ENCODE measurements around the gene CRELD2.
"Not testable (repeated sequence)": the region's sequence is repeated elsewhere in the genome, so short reads cannot be mapped to it uniquely, and the experiment has no call there.

The CRELD2 gene

DNA sequence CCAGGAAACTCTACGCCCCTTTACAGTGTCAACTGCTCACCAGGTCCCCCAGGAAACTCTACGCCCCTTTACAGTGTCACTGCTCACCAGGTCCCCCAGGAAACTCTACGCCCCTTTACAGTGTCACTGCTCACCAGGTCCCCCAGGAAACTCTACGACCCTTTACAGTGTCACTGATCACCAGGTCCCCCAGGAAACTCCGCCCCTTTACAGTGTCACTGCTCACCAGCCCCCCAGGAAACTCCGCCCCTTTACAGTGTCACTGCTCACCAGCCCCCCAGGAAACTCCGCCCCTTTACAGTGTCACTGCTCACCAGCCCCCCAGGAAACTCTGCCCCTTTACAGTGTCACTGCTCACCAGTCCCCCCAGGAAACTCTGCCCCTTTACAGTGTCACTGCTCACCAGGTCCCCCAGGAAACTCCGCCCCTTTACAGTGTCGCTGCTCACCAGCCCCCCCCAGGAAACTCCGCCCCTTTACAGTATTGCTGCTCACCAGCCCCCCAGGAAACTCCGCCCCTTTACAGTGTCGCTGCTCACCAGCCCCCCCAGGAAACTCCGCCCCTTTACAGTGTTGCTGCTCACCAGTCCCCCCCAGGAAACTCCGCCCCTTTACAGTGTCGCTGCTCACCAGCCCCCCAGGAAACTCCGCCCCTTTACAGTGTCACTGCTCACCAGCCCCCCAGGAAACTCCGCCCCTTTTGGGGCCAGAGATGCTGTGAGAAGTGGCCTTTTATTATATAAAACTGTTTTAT, 26.8 kb downstream of the CRELD2 start:
- not testable (repeated sequence) for DNase-seq (ENCODE audit: low read depth, low spot score)

DNA sequence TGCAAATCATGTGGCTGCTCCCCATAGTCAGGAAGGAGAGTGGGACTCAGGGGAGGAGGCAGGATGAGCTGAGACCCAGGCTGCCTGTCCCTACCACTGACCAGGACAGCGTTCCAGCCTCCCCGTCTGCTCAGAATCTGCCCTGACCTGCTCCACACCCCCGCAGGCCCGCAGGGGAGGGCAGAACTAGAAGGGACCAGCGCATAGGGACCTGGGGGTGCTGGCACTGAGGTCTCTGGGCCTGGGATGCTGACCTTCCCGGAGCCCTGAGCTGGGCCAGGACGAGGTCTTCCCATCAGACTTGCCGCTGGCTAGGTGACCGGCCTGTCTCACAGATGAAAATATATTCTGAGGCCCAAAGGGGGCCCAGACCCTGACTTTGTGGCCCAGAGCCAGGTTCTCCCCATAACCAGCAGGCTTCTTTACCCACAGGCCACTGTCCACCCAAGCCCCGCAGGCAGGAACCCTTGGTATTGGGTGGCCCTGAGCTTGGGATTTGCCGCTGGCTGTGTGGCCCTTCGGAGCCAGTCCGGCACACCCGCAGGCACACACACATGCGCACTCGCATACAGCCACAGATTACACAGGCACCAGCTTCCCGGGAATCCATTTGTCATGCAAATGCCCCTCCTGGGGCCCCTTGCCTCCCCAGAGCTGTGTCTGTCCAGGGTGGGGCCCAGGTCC, 28.3 kb downstream of the CRELD2 start:
- DNase-seq (ENCODE audit: low read depth, low spot score), result peak; percentile 39

DNA sequence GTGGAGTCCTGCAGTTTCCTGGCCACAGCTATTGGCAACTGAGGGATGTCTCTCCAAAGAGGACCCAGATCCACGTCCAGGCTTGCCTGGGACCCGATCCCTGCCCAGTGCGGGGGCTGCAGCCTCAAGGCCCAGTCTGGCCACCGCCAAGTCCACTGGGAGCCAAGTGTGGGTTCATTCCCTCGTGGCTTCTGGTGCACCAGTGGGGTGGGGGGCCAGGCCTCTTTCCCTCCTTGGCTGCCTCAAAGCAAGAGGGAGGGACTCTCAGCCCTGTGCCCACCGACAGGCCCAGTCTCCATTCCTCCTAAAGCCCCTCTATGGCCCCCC, 28.8 kb downstream of the CRELD2 start:
- DNase-seq (ENCODE audit: low read depth, low spot score), result no peak

DNA sequence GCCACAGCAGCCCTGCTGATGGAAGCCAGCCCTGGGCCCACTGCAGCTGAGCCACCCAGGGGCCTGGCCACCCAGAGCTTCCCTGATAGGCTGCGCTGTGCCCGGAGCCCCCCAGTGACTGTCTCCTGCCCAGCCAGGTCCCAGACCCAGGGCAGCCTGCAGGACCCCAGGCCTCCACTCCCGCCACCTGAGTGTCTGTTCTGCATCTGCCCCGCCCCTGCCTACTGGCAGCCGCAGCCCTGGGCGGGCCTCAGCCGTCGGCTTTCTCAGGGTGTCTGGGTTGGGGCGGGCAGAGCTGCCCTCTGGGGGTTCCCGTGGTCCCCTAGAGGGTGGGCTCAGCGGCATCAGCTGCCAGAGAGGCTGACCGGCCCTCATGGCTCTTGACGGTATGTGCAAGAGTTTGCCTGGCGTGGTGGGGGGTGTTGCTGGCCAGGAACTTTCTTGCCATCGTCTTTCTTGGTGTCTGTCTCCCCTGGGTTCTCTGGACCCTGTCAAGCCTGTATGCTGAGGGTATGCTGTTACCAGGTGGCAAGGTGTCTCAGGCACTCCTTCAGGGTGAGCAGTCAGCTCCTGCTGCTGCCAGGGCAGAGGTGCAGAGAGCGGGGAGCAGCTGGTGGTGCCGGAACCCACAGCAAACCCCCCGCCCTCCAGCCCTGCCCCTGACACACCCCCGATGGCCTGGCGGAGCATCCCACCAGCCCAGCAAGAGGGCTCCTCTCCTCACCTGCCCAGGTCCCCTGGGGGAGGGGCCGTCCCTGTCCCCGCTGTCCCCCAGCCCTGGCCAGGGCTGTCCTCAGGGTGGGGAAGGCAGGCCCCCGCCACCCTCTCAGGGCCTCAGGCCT, 29.9 kb downstream of the CRELD2 start:
- no peak for DNase-seq (ENCODE audit: low read depth, low spot score)

DNA sequence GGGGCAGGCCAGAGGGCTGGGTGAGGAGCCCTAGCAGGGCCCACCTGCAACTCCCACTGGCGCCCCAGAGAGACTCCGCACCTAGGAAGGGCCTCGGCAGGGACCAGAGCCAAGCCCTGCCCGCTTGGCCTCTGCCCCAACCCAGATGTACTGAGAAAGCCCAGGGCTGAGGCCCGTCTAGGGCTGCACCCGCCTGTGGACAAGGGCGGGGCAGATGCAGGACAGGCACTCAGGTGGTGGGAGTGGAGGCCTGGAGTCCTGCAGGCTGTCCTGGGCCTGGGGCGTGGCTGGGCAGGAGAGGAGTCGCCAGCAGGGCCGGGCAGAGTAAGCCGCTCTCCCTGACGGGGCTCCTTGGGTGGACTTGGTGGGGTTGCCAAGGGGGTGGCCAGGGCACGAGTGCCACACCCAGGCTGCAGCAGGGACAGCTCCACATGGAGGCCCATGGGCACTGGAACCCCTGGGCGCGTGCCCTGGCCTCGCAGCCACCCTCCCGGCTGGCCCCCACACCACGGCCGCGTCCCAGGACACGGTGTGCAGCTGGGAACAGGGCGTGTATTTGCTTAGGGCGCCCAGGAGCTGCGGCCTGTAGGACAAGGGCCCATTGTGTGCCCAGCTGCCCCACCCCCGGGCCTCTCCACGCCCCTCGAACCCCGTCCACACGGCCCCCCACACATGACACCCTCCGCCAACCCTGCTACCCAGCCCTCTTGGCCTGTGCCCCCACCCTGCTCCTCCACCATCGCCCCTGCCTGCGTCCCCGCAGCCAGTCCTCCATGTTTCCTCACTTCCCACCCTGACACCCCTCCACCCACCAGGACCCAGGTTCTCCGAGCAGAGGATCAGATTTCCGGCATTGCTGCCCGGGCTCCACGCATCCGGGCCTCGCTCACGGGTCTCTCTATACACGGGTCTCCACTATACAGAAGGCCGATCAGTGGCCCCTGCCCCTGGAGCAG, 30.8 kb downstream of the CRELD2 start:
- DNase-seq (ENCODE audit: low read depth, low spot score), result no peak

DNA sequence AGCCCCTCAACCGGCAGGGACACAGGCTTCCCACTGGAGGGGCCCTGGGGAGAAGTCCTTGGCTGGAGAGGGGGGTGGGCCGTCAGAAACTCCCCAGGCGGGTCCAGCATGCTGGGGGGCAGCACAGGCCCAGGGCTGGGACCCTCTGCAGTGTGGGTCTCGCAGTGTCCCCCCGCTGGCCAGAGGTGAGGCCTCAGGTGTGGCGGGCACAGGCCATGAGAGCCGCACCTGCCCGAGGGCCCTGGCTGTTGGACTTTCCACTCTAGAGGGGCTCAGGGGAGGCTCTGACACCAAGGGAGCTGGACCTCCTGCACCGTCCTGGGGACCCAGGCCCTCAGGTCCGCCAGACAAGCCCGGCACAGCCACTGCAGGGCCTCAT, 31.5 kb downstream of the CRELD2 start:
- DNase-seq (ENCODE audit: low read depth, low spot score), result no peak

DNA sequence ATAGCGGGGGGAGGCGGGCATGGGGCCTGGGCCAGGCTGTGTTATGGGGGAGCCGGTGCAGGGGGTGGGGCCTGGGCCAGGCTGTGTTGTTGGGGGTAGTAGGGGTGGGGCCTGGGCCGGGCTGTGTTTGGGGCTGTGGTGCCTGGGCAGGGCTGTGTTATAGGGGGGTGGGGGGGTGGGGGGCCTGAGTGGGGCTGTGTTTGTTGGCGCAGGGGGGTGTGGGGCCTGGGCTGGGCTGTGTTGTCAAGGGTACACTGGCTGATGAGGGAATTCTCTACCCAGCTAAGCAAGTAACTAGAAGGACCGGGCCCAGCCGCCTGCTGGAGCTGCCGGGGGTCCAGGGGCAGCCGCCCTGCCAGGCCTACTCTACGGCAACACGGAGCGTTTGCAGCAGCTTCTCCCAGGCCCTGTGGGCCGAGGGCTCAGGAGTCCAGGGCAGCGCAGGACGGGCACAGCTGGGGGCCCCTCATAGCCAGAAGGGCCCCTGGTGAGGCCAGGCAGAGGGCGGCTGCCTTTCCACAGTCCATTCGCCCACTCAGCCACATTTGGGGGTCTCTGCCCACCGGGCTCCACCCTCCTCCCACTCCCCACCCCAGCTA, 32.1 kb downstream of the CRELD2 start:
- no peak for DNase-seq (ENCODE audit: low read depth, low spot score)

DNA sequence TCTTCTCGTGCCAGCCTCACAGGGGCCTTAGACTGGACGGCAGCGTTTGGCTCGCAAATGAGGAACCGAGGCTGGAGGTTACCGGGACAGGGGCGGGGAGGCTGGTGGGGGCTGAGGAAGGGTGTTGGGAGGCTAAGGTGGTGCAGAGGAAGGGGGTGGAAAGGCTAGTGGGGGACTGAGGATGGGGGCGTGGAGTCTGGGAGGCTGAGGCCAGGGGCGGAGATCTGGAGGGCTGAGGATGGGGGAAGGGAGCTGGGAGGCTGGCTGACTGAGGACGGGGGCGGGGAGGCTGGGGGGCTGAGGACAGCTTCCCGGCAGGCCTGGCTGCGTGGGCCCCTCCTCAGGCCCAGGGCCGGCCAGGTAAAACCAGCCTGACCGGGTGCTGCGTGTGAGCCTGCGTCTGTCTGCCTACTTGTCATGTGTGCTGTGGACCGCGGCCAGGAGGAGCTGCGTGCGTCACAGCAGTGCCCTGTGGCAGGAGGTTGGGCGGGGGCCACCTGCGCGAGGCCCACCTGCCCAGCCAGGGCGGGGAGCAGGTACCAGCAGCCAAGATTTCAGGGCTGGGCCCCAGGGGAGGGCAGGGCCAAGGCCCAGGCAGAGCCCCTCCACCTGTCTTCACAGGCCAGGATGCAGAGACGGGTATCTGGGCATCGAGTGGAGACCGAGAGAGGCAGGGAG, 32.7 kb downstream of the CRELD2 start:
- DNase-seq (ENCODE audit: low read depth, low spot score), result peak; percentile 52

DNA sequence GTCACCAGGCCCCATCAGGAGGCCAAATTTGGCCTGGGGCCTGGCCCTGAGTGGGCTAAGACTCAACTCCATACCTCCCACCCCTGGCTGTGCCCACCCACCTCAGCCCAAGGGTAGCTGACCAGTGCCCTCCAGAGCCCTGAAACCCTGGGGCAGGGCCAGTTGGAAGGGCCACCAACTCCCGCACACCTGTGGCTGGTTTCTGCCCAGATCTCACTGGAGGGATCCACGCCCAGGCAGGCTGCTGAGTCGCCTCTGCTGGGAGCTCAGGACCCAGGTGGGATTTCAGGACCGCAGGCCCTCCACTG, 33.2 kb downstream of the CRELD2 start:
- DNase-seq (ENCODE audit: low read depth, low spot score), result no peak

DNA sequence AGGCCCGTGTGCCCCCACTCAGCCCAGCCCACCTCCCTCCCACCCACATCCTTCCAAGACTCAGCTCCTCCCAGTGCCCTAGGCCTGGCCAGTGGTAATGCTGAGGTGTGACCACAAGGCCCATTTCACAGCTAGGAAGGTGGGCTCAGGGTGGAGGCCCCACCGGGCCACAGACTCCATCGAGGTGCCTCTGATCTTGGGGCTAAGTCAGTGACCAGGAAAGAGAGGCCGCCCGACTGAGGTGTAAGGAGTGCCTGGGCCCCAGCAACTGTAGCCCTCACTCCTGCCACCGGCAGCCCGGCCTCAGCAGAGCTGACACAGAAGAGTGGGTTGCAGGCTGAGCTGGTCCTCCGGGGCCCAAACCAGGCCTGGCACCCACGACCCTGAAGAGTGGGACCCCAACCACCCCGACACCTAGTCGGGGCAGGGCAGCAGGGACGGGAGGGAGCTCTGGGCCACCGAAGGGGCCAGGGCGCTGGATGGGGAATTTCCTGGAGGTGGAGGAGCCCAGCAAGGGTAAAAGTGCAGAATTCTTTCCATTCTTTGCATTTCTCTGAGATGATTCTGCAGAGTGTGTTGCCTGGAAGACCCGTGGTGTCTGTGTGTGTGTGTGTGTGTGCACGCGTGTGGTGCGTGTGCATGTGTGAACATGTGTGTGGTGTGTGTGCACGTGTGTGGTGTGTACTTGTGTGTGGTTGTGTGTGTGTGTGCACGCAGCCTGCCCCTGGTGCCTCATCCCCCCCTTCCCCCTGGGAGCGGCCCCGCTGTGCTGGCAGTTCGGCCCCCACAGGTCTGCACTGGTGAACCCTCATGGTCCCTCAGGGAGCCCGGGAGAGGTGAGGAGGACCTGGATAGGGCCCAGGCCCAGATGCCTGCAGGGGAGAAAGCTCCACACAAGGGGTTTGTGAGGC, 33.8 kb downstream of the CRELD2 start:
- DNase-seq (ENCODE audit: low read depth, low spot score), result peak; percentile 86

DNA sequence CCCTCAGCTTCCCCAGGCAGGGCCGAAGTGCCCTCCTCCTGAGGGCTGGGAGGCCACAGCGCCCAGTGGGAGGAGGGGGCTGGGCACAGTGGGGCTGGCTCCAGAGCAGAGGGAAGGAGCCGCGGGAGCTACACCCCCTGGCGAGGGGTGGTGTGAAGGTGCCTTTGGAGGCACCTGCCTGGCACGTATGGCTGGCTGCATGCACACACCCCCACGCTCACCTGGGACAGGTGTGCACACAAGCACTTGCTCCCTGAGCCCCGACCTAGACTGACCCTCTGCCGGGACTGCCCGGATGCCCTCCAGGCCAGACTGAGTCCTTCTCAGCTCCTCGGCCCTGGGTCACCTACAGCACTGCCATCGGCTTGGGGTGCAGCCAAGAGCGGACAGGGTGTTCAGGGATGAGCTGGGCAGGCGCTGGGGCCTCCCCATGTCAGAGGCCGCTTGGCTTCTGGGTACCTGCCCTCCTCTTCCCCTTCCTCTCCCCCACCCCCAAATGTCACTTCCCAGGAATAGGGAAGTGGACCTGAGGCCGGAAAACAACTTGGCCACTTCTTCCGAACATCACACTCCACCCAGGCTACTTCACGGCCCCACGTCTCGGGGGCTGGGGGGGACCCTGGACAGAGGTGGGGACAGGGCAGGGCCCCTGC, 34.7 kb downstream of the CRELD2 start:
- no peak for DNase-seq (ENCODE audit: low read depth, low spot score)

DNA sequence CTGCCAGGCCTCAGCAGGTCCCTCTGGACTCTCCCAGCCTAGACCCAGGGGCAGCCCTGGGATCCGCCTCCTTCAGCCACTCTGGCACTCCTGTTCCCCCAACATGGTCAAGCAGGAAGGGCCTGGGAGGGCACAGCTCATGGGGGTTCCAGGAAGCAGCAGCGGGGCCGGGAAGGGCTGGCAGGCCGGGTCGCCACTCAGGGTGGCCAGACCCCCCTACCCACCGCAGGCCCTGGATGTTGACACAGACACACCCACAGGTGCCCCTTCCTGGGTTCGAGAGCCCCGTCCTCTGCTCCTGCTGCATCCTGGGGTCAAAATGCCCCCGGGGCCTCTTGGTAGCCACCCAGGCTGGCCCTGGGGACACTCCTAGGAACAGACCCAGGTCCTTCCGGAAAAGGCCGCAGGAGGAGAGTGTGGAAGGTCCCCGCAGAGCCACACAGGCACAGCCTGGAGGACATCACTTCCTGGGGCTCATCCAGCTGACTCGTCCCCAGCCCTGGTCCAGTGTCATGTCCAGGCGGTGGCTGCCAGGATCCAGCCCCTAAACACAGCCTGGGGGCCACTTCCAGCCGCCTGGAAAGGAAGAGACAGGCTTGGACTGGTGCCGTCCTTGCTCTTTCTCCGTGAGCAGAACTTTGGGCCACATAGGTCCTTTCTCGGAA, 35.4 kb downstream of the CRELD2 start:
- no peak for DNase-seq (ENCODE audit: low read depth, low spot score)

DNA sequence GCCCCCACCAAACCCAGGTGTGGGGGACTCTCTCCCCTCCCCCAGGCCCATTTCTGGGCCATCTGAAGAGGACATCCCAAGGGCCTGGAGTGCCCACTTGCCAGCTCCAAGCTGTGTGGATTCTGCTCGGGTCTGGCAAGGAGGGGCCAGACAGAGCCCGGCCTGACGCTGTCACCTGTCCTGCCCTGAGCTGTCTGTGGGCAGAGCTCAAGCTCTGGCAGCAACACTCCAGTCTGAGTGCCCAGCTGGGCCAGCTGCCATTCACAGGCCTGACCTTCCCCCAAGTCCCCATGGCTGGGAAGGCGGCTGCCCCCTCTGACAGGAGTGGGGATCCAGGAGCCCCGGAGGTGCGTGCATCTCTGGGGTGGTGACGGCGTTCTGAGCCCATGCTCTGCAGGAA, 35.9 kb downstream of the CRELD2 start:
- no peak for DNase-seq (ENCODE audit: low read depth, low spot score)

DNA sequence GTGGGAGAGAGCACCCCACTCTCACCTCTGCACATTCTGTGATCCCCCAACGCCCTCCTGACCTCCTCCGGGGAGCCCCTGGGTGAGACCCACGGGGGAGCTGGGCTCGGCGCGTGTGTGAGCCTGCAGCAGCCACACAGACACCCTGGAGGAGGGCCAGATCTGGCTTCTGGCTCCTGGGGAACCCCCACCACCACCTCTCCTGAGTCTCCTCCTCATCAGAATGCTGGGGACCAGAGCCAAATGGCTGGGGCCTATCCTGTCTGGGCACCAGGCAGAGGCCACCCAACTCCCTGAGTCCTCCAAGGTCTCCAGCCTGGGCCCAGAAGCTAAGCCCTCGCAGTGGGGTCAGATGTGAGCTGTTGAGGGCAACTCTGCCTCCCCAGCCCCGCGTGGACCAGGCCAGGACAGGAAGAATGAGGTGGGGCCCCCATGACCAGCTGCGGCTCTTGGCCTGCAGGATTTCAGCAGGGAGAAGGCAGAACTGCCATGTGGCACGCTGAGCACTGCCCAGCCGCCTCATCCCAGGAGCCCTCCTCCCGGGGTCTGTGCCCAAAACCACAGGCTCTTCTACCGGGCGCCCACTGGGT, 36.7 kb downstream of the CRELD2 start:
- no peak for DNase-seq (ENCODE audit: low read depth, low spot score)

DNA sequence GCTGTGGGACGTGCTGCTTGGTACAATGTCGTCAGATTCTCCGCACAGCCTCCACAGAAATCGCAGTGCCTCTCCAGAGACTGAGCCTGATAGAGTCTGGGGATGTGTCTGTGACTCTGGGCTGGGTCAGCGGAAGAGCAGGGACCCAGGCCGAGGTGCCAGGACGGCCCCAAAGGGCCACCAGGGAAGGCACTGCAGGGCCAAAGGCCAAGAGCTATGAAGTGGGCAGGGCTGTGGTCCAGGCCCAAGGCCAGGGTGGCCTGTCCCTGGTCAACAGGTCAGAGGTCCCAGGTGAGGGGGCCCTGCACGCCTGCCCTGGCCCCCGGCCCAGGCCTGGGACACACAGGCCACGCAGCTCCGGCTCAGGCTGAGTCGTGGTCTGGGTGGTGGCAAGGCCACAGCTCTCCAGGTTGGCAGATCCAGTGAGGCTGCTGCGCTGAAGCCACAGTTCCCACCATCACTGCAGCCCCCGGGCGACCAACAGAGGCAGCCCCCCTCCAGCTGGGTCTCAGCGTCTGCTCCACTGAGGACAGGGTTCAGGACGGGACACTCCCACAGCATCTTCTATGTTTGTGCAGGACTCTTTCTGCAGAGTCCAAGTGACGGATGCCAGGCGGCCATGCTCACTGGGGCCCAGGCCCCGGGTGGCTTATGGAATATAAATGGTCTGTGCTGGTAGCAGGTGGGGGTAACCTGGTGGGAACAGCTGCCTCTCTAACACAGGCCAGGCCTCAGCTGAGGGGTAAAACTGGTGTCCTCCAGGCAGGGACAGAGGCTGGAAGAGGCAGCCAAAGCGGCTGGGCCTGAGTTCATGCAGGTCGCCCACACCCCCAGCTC, 37.4 kb downstream of the CRELD2 start:
- no peak for DNase-seq (ENCODE audit: low read depth, low spot score)

DNA sequence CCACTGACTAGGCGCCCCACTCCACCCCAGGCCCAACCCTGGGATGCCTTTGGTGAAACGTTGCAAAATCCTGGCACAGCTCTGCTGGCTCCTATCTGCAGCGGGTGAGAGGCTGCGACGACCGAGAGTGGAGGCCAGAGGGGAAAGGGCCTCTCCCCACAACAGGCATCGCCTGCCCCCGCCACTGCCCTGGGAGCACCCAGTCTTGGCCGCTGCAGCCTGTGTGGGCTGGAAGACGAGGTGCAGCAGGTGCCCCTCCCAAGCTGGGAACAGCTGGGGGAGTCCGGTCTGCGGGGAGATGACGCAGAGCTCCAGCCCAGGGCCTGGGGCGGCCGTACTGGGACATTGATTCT, 38.0 kb downstream of the CRELD2 start:
- no peak for DNase-seq (ENCODE audit: low read depth, low spot score)

Measured in astrocyte of the hippocampus (primary cell).